Peyer's patch (tissue), 4 donors: ENCODE measurements around the gene IGFN1. TPM values are rescaled to one million over a fixed set of nuclear protein-coding genes. Genes with fewer than 3 reads are reported as not detected.

ENCODE experiments used
- DNase-seq, 3 donors: peaks; one replicate each; pipeline ENCODE4 v3.0.0-alpha.2; 2017 to 2019
- H3K27ac ChIP-seq, 4 donors: fragments of 200-600 bp; sonication (generic); one replicate each; pipeline ENCODE4 v1.5.1; 2016 to 2019
- H3K27me3 ChIP-seq, 2 donors: fragments of 200-600 bp; sonication (generic); one replicate each; pipeline ENCODE4 v1.5.1; 2019
- H3K36me3 ChIP-seq, 3 donors: fragments of 200-600 bp; sonication (generic); one replicate each; pipeline ENCODE4 v1.5.1; 2016 to 2019
- H3K4me1 ChIP-seq, 4 donors: fragments of 200-600 bp; sonication (generic); one replicate each; pipeline ENCODE4 v1.5.1; 2016 to 2019
- H3K4me3 ChIP-seq, 4 donors: fragments of 200-600 bp; sonication (generic); 1 replicate in 3 of 4; 2 replicates in 1 of 4; pipeline ENCODE4 v1.5.1; 2016 to 2019; ENCODE audit warnings: mild to moderate bottlenecking in 1 of 4
- H3K9me3 ChIP-seq, 4 donors: fragments of 200-600 bp; sonication (generic); one replicate each; pipeline ENCODE4 v1.5.1; 2016 to 2019; ENCODE audit warnings: mild to moderate bottlenecking in 1 of 4
- POLR2A ChIP-seq, 2 donors: fragments of 450-650 bp; IDR thresholded peaks; one replicate each; pipeline ENCODE4 v1.5.1; 2017; ENCODE audit warnings: antibody characterized with exemption in 2 of 2, mild to moderate bottlenecking in 2 of 2, moderate library complexity in 2 of 2
- total RNA-seq, 4 donors: library from RNA; depleted of rRNA; stranded (reverse); fragments of >200 nt; gene quantifications; one replicate each; pipeline ENCODE4 v1.1.0, GENCODE V29; 2016
- TF ChIP-seq, protein P1 (sequence below), 6 experiments: fragments of 450-650 bp in 4 of 6; fragments of 200-600 bp in 2 of 6; sonication (generic) in 1 of 6; IDR thresholded peaks; one replicate each; pipeline ENCODE4 v1.5.1; 2017 to 2019; ENCODE audit warnings: antibody characterized with exemption in 6 of 6, mild to moderate bottlenecking in 3 of 6, moderate library complexity in 1 of 6

Gene IGFN1
- total RNA-seq, 4 donors from 2014 or later: not detected

DNA sequence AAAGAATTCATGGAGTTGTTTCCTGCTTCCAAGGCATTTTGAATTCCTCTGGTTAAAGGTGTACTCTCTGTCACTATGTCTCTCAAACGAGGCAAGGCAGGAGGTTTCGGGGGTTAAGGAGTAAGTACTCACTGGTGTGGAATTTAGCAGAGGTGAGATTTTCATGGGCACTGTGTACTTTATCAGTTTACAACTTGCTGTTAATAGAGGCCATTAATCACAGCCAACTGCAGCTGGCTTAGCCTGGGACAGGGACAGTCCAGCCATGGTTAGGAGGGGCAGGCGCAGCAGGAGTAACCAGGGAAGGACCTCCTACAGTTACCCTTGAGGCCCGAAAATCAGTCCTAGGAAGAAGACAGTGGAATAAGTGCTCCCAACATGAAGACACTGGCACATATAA lies 18.3 kb upstream of the IGFN1 start:
- Histone ChIP-seq H3K4me1 (peaks cover 0 to 14% (median 2%) of the 10 kb centered on the region in 4 donors), H3K27ac (no peak overlapping the region), H3K27me3 (no peaks in the 10 kb centered on the region), H3K9me3 (no peaks in the 10 kb centered on the region), H3K4me3 (no peak overlapping the region), H3K36me3 (no peaks in the 10 kb centered on the region)
- no peak for DNase-seq
- TF ChIP-seq, protein P1, sequence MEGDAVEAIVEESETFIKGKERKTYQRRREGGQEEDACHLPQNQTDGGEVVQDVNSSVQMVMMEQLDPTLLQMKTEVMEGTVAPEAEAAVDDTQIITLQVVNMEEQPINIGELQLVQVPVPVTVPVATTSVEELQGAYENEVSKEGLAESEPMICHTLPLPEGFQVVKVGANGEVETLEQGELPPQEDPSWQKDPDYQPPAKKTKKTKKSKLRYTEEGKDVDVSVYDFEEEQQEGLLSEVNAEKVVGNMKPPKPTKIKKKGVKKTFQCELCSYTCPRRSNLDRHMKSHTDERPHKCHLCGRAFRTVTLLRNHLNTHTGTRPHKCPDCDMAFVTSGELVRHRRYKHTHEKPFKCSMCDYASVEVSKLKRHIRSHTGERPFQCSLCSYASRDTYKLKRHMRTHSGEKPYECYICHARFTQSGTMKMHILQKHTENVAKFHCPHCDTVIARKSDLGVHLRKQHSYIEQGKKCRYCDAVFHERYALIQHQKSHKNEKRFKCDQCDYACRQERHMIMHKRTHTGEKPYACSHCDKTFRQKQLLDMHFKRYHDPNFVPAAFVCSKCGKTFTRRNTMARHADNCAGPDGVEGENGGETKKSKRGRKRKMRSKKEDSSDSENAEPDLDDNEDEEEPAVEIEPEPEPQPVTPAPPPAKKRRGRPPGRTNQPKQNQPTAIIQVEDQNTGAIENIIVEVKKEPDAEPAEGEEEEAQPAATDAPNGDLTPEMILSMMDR (IDR thresholded peaks at IDR 0.05): no peak
- TF ChIP-seq POLR2A (IDR thresholded peaks at IDR 0.05): no peak

GRCh38 chr1:201172999-201173610 lies 17.5 kb upstream of the IGFN1 start:
- no peak overlapping the region for H3K4me3 ChIP-seq
- DNase-seq: no peak
- no peaks in the 10 kb centered on the region for H3K27me3 ChIP-seq
- no peak for TF ChIP-seq POLR2A (IDR thresholded peaks at IDR 0.05)
- TF ChIP-seq, protein P1 (IDR thresholded peaks at IDR 0.05): no peak
- H3K9me3 ChIP-seq: no peaks in the 10 kb centered on the region
- peaks cover 0 to 14% (median 2%) of the 10 kb centered on the region in 4 donors for H3K4me1 ChIP-seq
- H3K36me3 ChIP-seq: no peaks in the 10 kb centered on the region
- no peak overlapping the region for H3K27ac ChIP-seq

DNA sequence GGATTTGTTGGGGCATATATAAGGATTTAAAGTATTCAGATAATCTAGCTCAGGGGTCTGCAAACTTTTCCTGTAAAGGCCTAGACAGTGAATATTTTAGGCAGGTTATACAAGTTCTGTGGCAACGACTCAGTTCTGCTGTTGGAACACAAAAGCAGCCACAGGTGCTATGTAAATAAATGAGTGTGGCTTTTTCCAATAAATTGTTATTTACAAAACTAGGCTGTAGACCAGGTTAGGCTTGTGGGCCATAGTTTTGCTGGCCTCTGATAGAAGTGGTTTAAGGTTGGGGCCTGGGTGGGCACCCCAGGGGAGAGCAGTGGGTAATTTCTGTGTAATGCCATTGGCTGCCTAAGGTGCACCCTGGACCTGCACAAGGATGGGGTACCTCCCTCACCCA lies 16.9 kb upstream of the IGFN1 start:
- no peak for DNase-seq
- no peak for TF ChIP-seq POLR2A (IDR thresholded peaks at IDR 0.05)
- TF ChIP-seq, protein P1 (IDR thresholded peaks at IDR 0.05): no peak
- no peaks in the 10 kb centered on the region for H3K36me3 ChIP-seq
- H3K4me1 ChIP-seq: peaks cover 0 to 14% (median 2%) of the 10 kb centered on the region in 4 donors
- H3K4me3 ChIP-seq: no peak overlapping the region
- H3K27me3 ChIP-seq: no peaks in the 10 kb centered on the region
- no peak overlapping the region for H3K27ac ChIP-seq
- no peaks in the 10 kb centered on the region for H3K9me3 ChIP-seq

GRCh38 chr1:201175820-201176500 lies 14.7 kb upstream of the IGFN1 start:
- H3K36me3 ChIP-seq: no peaks in the 10 kb centered on the region
- no peak overlapping the region for H3K27ac ChIP-seq
- H3K27me3 ChIP-seq: no peaks in the 10 kb centered on the region
- H3K4me3 ChIP-seq: no peak overlapping the region
- no peak for DNase-seq
- H3K9me3 ChIP-seq: no peaks in the 10 kb centered on the region
- no peak for TF ChIP-seq POLR2A (IDR thresholded peaks at IDR 0.05)
- TF ChIP-seq, protein P1 (IDR thresholded peaks at IDR 0.05): no peak
- H3K4me1 ChIP-seq: peaks cover 0 to 10% (median 2%) of the 10 kb centered on the region in 4 donors

- Histone ChIP-seq H3K27ac (peak overlapping the region in 1 of 4 donors; percentile 13), H3K4me3 (no peak overlapping the region), H3K4me1 (peaks cover 0 to 3% (median 0%) of the 10 kb centered on the region in 4 donors), H3K27me3 (no peaks in the 10 kb centered on the region), H3K36me3 (no peaks in the 10 kb centered on the region), H3K9me3 (no peaks in the 10 kb centered on the region)
- TF ChIP-seq, protein P1 (IDR thresholded peaks at IDR 0.05): no peak
- TF ChIP-seq POLR2A (IDR thresholded peaks at IDR 0.05): no peak
- peak in 2 of 3 donors; percentile 55 to 63 for DNase-seq
Observed at GRCh38 chr1:201176940-201177339, 13.7 kb upstream of the IGFN1 start.
